SU-DHL-6 (cell line): ENCODE data around the gene SLC22A3.

Source experiments
- CTCF ChIP-seq: fragments of 200-600 bp; sonication (generic); IDR thresholded peaks from one replicate; pipeline ENCODE4 v1.5.1; 2017; ENCODE audit warnings: antibody characterized with exemption, mild to moderate bottlenecking, low read length, moderate library complexity; ENCODE audit not compliant: insufficient read depth, poor library complexity, severe bottlenecking
- EZH2phosphoT487 ChIP-seq: fragments of 200-600 bp; sonication (generic), shearing (Covaris generic); conservative IDR thresholded peaks from 2 replicates; pipeline ENCODE4 v1.6.1; 2018; ENCODE audit warnings: mild to moderate bottlenecking, antibody characterized with exemption, low read length, moderate library complexity, mixed read lengths

GRCh38 chr6:160344271-160344670, 3.9 kb upstream of the SLC22A3 start:
- no peak for TF ChIP-seq CTCF
- TF ChIP-seq EZH2phosphoT487 = no peak
